ENCODE measurements around the gene TMEM17. TPM values are rescaled to one million over a fixed set of nuclear protein-coding genes. Genes with fewer than 3 reads are reported as not detected.
"Not testable (repeated sequence)": the region's sequence is repeated elsewhere in the genome, so short reads cannot be mapped to it uniquely, and the experiment has no call there.

The TMEM17 gene
- polyA plus RNA-seq, 3 donors = 0.08 to 0.26 (median 0.10) TPM

DNA sequence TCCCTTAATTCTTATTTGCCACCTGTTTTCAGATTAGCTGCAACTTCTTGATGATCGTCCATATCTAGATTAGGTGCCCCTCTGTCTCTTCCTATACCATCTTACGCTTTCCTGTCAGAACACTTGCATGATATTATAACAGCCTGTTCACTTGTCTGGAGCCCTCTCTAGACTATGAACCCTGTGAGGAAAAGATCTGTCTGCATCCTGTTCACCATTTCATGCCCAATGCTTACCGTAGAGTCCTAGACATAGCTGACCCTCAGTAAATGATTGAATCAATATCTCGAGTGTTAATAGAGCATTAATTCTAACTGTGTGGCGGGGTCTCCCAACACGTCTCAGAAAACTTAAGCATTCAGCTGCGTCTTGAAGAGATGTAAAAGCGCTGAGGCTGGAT, 31.8 kb upstream of the TMEM17 start:
- no peaks in the 10 kb centered on the region for H3K79me2 ChIP-seq (ENCODE audit: insufficient read depth, low read length)
- WGBS (ENCODE audit: insufficient coverage) = 94% methylated on average over 8 of the region's 8 CpGs
- H3K4me3 ChIP-seq (replicated peaks in 1 of 3; ENCODE audit: low read depth in 2 of 3, low read length in 3 of 3) = no peak overlapping the region
- H3K36me3 ChIP-seq (replicated peaks in 1 of 2; ENCODE audit: control insufficient read depth in 1 of 2, insufficient read depth in 2 of 2, low read length in 2 of 2) = no peaks in the 10 kb centered on the region
- H3K4me1 ChIP-seq (ENCODE audit: control insufficient read depth in 1 of 2, insufficient read depth in 2 of 2, low read length in 2 of 2) = no peaks in the 10 kb centered on the region
- intact Hi-C loops (cut with micrococcal nuclease) = no loop called here
- H3K4me3 Mint-ChIP-seq = no peak overlapping the region
- no peaks in the 10 kb centered on the region for H3K27me3 ChIP-seq (ENCODE audit: control insufficient read depth in 2 of 2, insufficient read depth in 2 of 2, low read length in 2 of 2)
- peaks cover 0 to 4% (median 0%) of the 10 kb centered on the region in 3 donors for H3K27me3 Mint-ChIP-seq (ENCODE audit: low read depth in 3 of 3)
- no peaks in the 10 kb centered on the region for H4K20me1 ChIP-seq (ENCODE audit: insufficient read depth, low read length)
- DNase-seq = no peak
- TF ChIP-seq, protein P1, sequence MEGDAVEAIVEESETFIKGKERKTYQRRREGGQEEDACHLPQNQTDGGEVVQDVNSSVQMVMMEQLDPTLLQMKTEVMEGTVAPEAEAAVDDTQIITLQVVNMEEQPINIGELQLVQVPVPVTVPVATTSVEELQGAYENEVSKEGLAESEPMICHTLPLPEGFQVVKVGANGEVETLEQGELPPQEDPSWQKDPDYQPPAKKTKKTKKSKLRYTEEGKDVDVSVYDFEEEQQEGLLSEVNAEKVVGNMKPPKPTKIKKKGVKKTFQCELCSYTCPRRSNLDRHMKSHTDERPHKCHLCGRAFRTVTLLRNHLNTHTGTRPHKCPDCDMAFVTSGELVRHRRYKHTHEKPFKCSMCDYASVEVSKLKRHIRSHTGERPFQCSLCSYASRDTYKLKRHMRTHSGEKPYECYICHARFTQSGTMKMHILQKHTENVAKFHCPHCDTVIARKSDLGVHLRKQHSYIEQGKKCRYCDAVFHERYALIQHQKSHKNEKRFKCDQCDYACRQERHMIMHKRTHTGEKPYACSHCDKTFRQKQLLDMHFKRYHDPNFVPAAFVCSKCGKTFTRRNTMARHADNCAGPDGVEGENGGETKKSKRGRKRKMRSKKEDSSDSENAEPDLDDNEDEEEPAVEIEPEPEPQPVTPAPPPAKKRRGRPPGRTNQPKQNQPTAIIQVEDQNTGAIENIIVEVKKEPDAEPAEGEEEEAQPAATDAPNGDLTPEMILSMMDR (IDR thresholded peaks at IDR 0.05) = no peak
- no peak overlapping the region for H3K9ac ChIP-seq (ENCODE audit: insufficient read depth, low read length, poor library complexity, severe bottlenecking)
- no peaks in the 10 kb centered on the region for H3K4me1 Mint-ChIP-seq
- no peaks in the 10 kb centered on the region for H3K36me3 Mint-ChIP-seq
- peaks cover 4 to 11% of the 10 kb centered on the region in 2 donors for H3K9me3 ChIP-seq (replicated peaks in 1 of 2; ENCODE audit: control insufficient read depth in 1 of 2, insufficient read depth in 1 of 2, low read length in 2 of 2)
- H3K27ac ChIP-seq (ENCODE audit: low read depth in 1 of 2, low read length in 2 of 2) = no peak overlapping the region
- H3K4me2 ChIP-seq (replicated peaks; ENCODE audit: extremely low read depth, low read length, poor library complexity, severe bottlenecking) = no peak overlapping the region
- H3K9me3 Mint-ChIP-seq = peaks cover 11 to 23% (median 14%) of the 10 kb centered on the region in 7 donors
- H3K27ac Mint-ChIP-seq = no peak overlapping the region
- no peak overlapping the region for H2AFZ ChIP-seq (ENCODE audit: insufficient read depth, low read depth, low read length, poor library complexity, severe bottlenecking)

- H3K27me3 Mint-ChIP-seq (ENCODE audit: low read depth in 3 of 3) = peaks cover 0 to 2% (median 0%) of the 10 kb centered on the region in 3 donors
- H3K79me2 ChIP-seq (ENCODE audit: insufficient read depth, low read length) = no peaks in the 10 kb centered on the region
Observed at GRCh38 chr2:62536873-62537547, 31.0 kb upstream of the TMEM17 start.

GRCh38 chr2:62535521-62535920, 29.5 kb upstream of the TMEM17 start:
- H3K79me2 ChIP-seq (ENCODE audit: insufficient read depth, low read length); H3K27ac ChIP-seq (ENCODE audit: low read depth in 1 of 2, low read length in 2 of 2); H3K36me3 ChIP-seq (replicated peaks in 1 of 2; ENCODE audit: control insufficient read depth in 1 of 2, insufficient read depth in 2 of 2, low read length in 2 of 2); H3K27ac Mint-ChIP-seq; H4K20me1 ChIP-seq (ENCODE audit: insufficient read depth, low read length); H3K4me1 ChIP-seq (ENCODE audit: control insufficient read depth in 1 of 2, insufficient read depth in 2 of 2, low read length in 2 of 2); H3K4me2 ChIP-seq (replicated peaks; ENCODE audit: extremely low read depth, low read length, poor library complexity, severe bottlenecking); DNase-seq; H3K27me3 Mint-ChIP-seq (ENCODE audit: low read depth in 3 of 3); H3K4me1 Mint-ChIP-seq; H3K36me3 Mint-ChIP-seq; H3K4me3 Mint-ChIP-seq; H3K9ac ChIP-seq (ENCODE audit: insufficient read depth, low read length, poor library complexity, severe bottlenecking); intact Hi-C loops (cut with micrococcal nuclease); H3K27me3 ChIP-seq (ENCODE audit: control insufficient read depth in 2 of 2, insufficient read depth in 2 of 2, low read length in 2 of 2); H3K4me3 ChIP-seq (replicated peaks in 1 of 3; ENCODE audit: low read depth in 2 of 3, low read length in 3 of 3); H2AFZ ChIP-seq (ENCODE audit: insufficient read depth, low read depth, low read length, poor library complexity, severe bottlenecking): not testable (repeated sequence)
- peaks cover 13 to 23% (median 18%) of the 10 kb centered on the region in 7 donors for H3K9me3 Mint-ChIP-seq
- H3K9me3 ChIP-seq (replicated peaks in 1 of 2; ENCODE audit: control insufficient read depth in 1 of 2, insufficient read depth in 1 of 2, low read length in 2 of 2) = peaks cover 4 to 15% of the 10 kb centered on the region in 2 donors
- WGBS (ENCODE audit: insufficient coverage) = 93% methylated on average over 3 of the region's 3 CpGs

More at GRCh38 chr2:62536873-62537547, 31.0 kb upstream of the TMEM17 start:
- DNase-seq = no peak
- no peak overlapping the region for H3K9ac ChIP-seq (ENCODE audit: insufficient read depth, low read length, poor library complexity, severe bottlenecking)
- TF ChIP-seq, protein P1 (IDR thresholded peaks at IDR 0.05) = no peak
- H2AFZ ChIP-seq (ENCODE audit: insufficient read depth, low read depth, low read length, poor library complexity, severe bottlenecking) = no peak overlapping the region
- no CpG with 5 or more reads among the region's 7 CpGs for WGBS (ENCODE audit: insufficient coverage)
- no peaks in the 10 kb centered on the region for H3K36me3 ChIP-seq (replicated peaks in 1 of 2; ENCODE audit: control insufficient read depth in 1 of 2, insufficient read depth in 2 of 2, low read length in 2 of 2)
- H3K9me3 ChIP-seq (replicated peaks in 1 of 2; ENCODE audit: control insufficient read depth in 1 of 2, insufficient read depth in 1 of 2, low read length in 2 of 2) = peaks cover 4 to 11% of the 10 kb centered on the region in 2 donors
- H3K27me3 ChIP-seq (ENCODE audit: control insufficient read depth in 2 of 2, insufficient read depth in 2 of 2, low read length in 2 of 2) = no peaks in the 10 kb centered on the region
- Mint-ChIP-seq H3K9me3 (peaks cover 13 to 23% (median 18%) of the 10 kb centered on the region in 7 donors), H3K4me1 (no peaks in the 10 kb centered on the region), H3K27ac (no peak overlapping the region), H3K36me3 (no peaks in the 10 kb centered on the region), H3K4me3 (no peak overlapping the region)
- H3K4me3 ChIP-seq (replicated peaks in 1 of 3; ENCODE audit: low read depth in 2 of 3, low read length in 3 of 3) = no peak overlapping the region
- H3K4me1 ChIP-seq (ENCODE audit: control insufficient read depth in 1 of 2, insufficient read depth in 2 of 2, low read length in 2 of 2) = no peaks in the 10 kb centered on the region
- no peak overlapping the region for H3K27ac ChIP-seq (ENCODE audit: low read depth in 1 of 2, low read length in 2 of 2)
- no peak overlapping the region for H3K4me2 ChIP-seq (replicated peaks; ENCODE audit: extremely low read depth, low read length, poor library complexity, severe bottlenecking)
- intact Hi-C loops (cut with micrococcal nuclease) = no loop called here
- H4K20me1 ChIP-seq (ENCODE audit: insufficient read depth, low read length) = no peaks in the 10 kb centered on the region

Data from CD14-positive monocyte (primary cell).